HepG2 (cell line): ENCODE measurements around the gene FMN2. TPM values are rescaled to one million over a fixed set of nuclear protein-coding genes. Genes with fewer than 3 reads are reported as not detected.

Experiments used
- GATAD2A ChIP-seq: IDR thresholded peaks from 2 replicates; pipeline ENCODE4 v1.6.1; 2016
- HDAC6 ChIP-seq: fragments of 200-600 bp; sonication (generic); IDR thresholded peaks from 2 replicates; pipeline ENCODE4 v1.7.0; 2017; ENCODE audit warnings: mild to moderate bottlenecking, antibody characterized with exemption, low read length, low read depth
- MLXIP ChIP-seq: sonication (generic); formaldehyde crosslinking; IDR thresholded peaks from 2 replicates; pipeline ENCODE4 v1.9.0; 2021; ENCODE audit warnings: missing genetic modification reagents, borderline replicate concordance
- RNF2 ChIP-seq: fragments of 450-650 bp; conservative IDR thresholded peaks from 2 replicates; pipeline ENCODE4 v1.6.1; 2016; ENCODE audit warnings: low read depth
- SP2 ChIP-seq: sonication (generic); formaldehyde crosslinking; IDR thresholded peaks from 2 replicates; pipeline ENCODE4 v1.5.1; 2020; ENCODE audit warnings: mild to moderate bottlenecking, missing genetic modification reagents
- SUZ12 ChIP-seq: fragments of 150-350 bp; IDR thresholded peaks from 2 replicates; pipeline ENCODE4 v1.6.1; 2014; ENCODE audit warnings: low read depth, low read length
- TCF12 ChIP-seq, 2 experiments: fragments of 450-650 bp in 1 of 2; sonication (generic) in 1 of 2; formaldehyde crosslinking in 1 of 2; IDR thresholded peaks; 2 replicates each; pipeline versions ENCODE4 v1.6.1 to v1.8.0; 2017 to 2022; ENCODE audit warnings: antibody characterized with exemption in 1 of 2, mild to moderate bottlenecking in 1 of 2, missing genetic modification reagents in 1 of 2, moderate library complexity in 1 of 2
- ZBTB14 ChIP-seq: sonication (generic); formaldehyde crosslinking; IDR thresholded peaks from 2 replicates; pipeline ENCODE4 v1.4.0; 2020; ENCODE audit warnings: missing genetic modification reagents
- ZNF672 ChIP-seq: sonication (generic); formaldehyde crosslinking; IDR thresholded peaks from 2 replicates; pipeline ENCODE4 v1.8.1; 2022; ENCODE audit warnings: missing genetic modification reagents
- ZNF747 ChIP-seq: sonication (generic); formaldehyde crosslinking; IDR thresholded peaks from 2 replicates; pipeline ENCODE4 v1.8.1; 2023; ENCODE audit warnings: missing genetic modification reagents, mild to moderate bottlenecking, borderline replicate concordance
- ZNF784 ChIP-seq: sonication (generic); formaldehyde crosslinking; IDR thresholded peaks from 2 replicates; pipeline ENCODE4 v1.5.1; 2020; ENCODE audit warnings: missing genetic modification reagents, mild to moderate bottlenecking, borderline replicate concordance
- polyA plus RNA-seq, 8 experiments: library from polyadenylated mRNA; depleted of rRNA in 3 of 8; stranded (reverse) in 7 of 8; unstranded in 1 of 8; fragments of >200 nt; fragmentation: Illumina TruSeq in 4 of 8; extraction: Trizol in 4 of 8; gene quantifications; 2 replicates each; pipeline versions ENCODE4 v1.2.1 to v1.2.3, GENCODE V29; 2011 to 2016; ENCODE audit warnings: low read depth in 4 of 8, missing spikeins in 1 of 8, mixed read lengths in 1 of 8; ENCODE audit not compliant: insufficient read depth in 1 of 8
- total RNA-seq, 5 experiments: library from RNA; depleted of rRNA; stranded (reverse); fragments of >200 nt; fragmentation: Illumina TruSeq; extraction: Trizol; gene quantifications; 2 replicates each; pipeline ENCODE4 v1.2.3, GENCODE V29; 2016; ENCODE audit warnings: low read depth in 1 of 5

Gene FMN2
- total and polyA plus RNA-seq, 2 of the 13 experiments (the other 11 are each of a cell fraction or from before 2014, with no cell fraction given) = not detected

GRCh38 chr1:240402326-240402725 is 310.6 kb downstream of the FMN2 start (continued):
- TF ChIP-seq MLXIP (CRISPR knock-in tag) = no peak
- TF ChIP-seq HDAC6 = no peak
- no peak for TF ChIP-seq ZNF747 (CRISPR knock-in tag)
- no peak for TF ChIP-seq ZNF672 (CRISPR knock-in tag)
- TF ChIP-seq RNF2 = no peak
- TF ChIP-seq ZNF784 (CRISPR knock-in tag) = no peak
- no peak for TF ChIP-seq SUZ12
- no peak for TF ChIP-seq TCF12 (IDR thresholded peaks at IDR 0.05)
- no peak for TF ChIP-seq TCF12 (CRISPR knock-in tag; IDR thresholded peaks at IDR 0.05)
- no peak for TF ChIP-seq SP2
- no peak for TF ChIP-seq ZBTB14
- no peak for TF ChIP-seq GATAD2A (CRISPR knock-in tag)
- TF ChIP-seq, all 625 proteins: peak for 0
